ENCODE data around the gene REEP3. TPM values are rescaled to one million over a fixed set of nuclear protein-coding genes. Genes with fewer than 3 reads are reported as not detected.

REEP3 gene
- total RNA-seq, 2 donors from 2014 or later = 20.8 to 22.1 TPM

DNA sequence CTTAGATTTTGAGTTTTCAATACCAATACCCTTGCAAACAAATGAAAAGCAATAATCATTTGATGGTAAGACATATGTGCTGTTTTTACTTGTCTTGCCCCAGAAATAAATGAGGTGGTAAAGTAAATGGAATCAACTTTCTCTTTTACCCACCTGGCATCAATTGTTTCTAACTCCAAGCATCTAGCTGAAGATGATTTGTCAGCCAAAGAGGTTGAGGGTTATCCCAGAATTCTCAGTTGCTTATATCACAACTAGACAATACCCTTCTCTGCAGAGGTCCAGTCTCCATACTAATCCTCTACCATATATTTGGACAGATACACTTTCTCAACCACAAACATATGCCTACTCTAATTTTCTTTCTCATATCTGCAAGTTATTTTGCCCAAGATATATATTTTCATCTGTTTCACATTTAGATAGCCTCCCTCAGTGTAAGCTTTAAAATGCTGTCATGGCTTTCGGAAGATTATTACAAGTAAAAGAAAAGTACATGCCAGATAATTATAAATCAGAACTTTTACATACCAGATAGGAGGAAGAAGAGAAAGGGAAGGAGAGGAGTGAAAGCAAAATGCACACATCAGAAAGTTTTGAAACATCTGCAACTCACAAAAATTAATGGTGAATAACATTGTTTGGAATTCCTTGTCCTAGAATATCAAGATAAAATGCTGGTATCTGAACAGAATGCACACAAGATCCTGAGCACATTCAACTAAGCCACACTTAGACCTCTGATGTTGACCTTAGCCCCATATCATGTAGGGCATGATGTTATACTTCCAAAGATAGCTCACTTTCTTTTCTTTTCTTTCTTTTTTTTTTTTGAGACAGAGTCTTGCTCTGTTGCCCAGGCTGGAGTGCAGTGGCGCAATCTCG, 146.6 kb downstream of the REEP3 start:
- WGBS, 2 donors = 91 to 99% methylated on average over 3 of the region's 3 CpGs
- Histone ChIP-seq H3K4me3 (no peak overlapping the region), H3K27me3 (no peaks in the 10 kb centered on the region), H3K36me3 (replicated peaks in 1 of 2; ENCODE audit: insufficient read depth in 1 of 2, low read depth in 2 of 2) (no peaks in the 10 kb centered on the region), H3K27ac (no peak overlapping the region), H3K9me3 (no peaks in the 10 kb centered on the region), H3K4me1 (peaks cover 9% of the 10 kb centered on the region)
- DNase-seq = no peak
- intact Hi-C loops (cut with DNase I) = no loop called here
- TF ChIP-seq, protein P1, sequence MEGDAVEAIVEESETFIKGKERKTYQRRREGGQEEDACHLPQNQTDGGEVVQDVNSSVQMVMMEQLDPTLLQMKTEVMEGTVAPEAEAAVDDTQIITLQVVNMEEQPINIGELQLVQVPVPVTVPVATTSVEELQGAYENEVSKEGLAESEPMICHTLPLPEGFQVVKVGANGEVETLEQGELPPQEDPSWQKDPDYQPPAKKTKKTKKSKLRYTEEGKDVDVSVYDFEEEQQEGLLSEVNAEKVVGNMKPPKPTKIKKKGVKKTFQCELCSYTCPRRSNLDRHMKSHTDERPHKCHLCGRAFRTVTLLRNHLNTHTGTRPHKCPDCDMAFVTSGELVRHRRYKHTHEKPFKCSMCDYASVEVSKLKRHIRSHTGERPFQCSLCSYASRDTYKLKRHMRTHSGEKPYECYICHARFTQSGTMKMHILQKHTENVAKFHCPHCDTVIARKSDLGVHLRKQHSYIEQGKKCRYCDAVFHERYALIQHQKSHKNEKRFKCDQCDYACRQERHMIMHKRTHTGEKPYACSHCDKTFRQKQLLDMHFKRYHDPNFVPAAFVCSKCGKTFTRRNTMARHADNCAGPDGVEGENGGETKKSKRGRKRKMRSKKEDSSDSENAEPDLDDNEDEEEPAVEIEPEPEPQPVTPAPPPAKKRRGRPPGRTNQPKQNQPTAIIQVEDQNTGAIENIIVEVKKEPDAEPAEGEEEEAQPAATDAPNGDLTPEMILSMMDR (IDR thresholded peaks at IDR 0.05) = no peak
- no peak for TF ChIP-seq POLR2A (IDR thresholded peaks at IDR 0.05)
- ATAC-seq = no peak

- peak; percentile 47 for ATAC-seq
- no peak overlapping the region for H3K4me3 ChIP-seq
- no peak for DNase-seq
- H3K36me3 ChIP-seq (replicated peaks in 1 of 2; ENCODE audit: insufficient read depth in 1 of 2, low read depth in 2 of 2) = no peaks in the 10 kb centered on the region
- H3K27ac ChIP-seq = peak overlapping the region in 1 of 4 donors; percentile 8
- peaks cover 9% of the 10 kb centered on the region for H3K4me1 ChIP-seq
- 68 to 72% methylated on average over 10 of the region's 10 CpGs for WGBS, 2 donors
- TF ChIP-seq POLR2A (IDR thresholded peaks at IDR 0.05) = peak in 1 of 3 donors; percentile 10
- TF ChIP-seq, protein P1 (IDR thresholded peaks at IDR 0.05) = no peak
- H3K27me3 ChIP-seq = no peaks in the 10 kb centered on the region
- H3K9me3 ChIP-seq = no peaks in the 10 kb centered on the region
- intact Hi-C loops (cut with DNase I) = no loop called here
These were observed 149.2 kb downstream of the REEP3 start for GRCh38 chr10:63670291-63670898.

- H3K27me3 ChIP-seq = no peaks in the 10 kb centered on the region
- ATAC-seq (no peak), DNase-seq (no peak)
- no peaks in the 10 kb centered on the region for H3K36me3 ChIP-seq (replicated peaks in 1 of 2; ENCODE audit: insufficient read depth in 1 of 2, low read depth in 2 of 2)
- no peak overlapping the region for H3K4me3 ChIP-seq
- intact Hi-C loops (cut with DNase I) = no loop called here
- peaks cover 9% of the 10 kb centered on the region for H3K4me1 ChIP-seq
- peak overlapping the region in 1 of 4 donors; percentile 6 for H3K27ac ChIP-seq
- TF ChIP-seq, protein P1 (IDR thresholded peaks at IDR 0.05) = peak in 2 of 7 experiments; percentile 18 to 19
- no peak for TF ChIP-seq POLR2A (IDR thresholded peaks at IDR 0.05)
- 10 to 18% methylated on average over 2 of the region's 2 CpGs for WGBS, 2 donors
- no peaks in the 10 kb centered on the region for H3K9me3 ChIP-seq
These were observed 150.2 kb downstream of the REEP3 start for GRCh38 chr10:63671317-63671937.

DNA sequence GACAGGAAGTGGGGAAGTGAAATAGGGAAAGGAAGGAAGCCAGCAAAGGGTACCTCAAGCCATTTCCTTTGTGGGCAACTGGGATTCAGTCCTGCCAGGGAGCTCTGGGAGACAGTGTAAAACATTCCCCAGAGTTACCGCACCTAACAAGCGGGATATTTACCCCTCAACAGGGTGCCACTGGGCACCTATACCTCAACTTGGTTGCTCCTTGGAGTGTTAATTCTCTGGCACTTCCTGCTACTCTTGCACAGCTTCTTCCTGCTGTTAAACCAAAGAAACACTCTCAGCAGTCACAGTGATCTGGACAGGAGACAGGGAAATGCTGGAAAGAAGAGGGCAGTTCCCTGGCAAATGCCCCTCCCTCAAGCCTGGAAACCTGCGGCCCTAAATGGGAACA, 151.3 kb downstream of the REEP3 start:
- Histone ChIP-seq H3K27me3 (no peaks in the 10 kb centered on the region), H3K36me3 (replicated peaks in 1 of 2; ENCODE audit: insufficient read depth in 1 of 2, low read depth in 2 of 2) (no peaks in the 10 kb centered on the region), H3K27ac (no peak overlapping the region), H3K4me1 (peaks cover 9% of the 10 kb centered on the region), H3K9me3 (no peaks in the 10 kb centered on the region), H3K4me3 (no peak overlapping the region)
- intact Hi-C loops (cut with DNase I) = no loop called here
- WGBS, 2 donors = 74 to 78% methylated on average over 3 of the region's 3 CpGs
- TF ChIP-seq, protein P1 (IDR thresholded peaks at IDR 0.05) = no peak
- no peak for TF ChIP-seq POLR2A (IDR thresholded peaks at IDR 0.05)
- ATAC-seq = no peak
- DNase-seq = no peak

Data from body of pancreas (tissue), 4 donors.